Measurements from ENCODE around the gene MMP2. TPM values are rescaled to one million over a fixed set of nuclear protein-coding genes. Genes with fewer than 3 reads are reported as not detected.
A peak's percentile ranks its signal among the peaks of the same experiment; 100 is the strongest.

MMP2 gene
- total and polyA plus RNA-seq, 2 experiments from 2014 or later = 25.6 to 43.8 TPM

DNA sequence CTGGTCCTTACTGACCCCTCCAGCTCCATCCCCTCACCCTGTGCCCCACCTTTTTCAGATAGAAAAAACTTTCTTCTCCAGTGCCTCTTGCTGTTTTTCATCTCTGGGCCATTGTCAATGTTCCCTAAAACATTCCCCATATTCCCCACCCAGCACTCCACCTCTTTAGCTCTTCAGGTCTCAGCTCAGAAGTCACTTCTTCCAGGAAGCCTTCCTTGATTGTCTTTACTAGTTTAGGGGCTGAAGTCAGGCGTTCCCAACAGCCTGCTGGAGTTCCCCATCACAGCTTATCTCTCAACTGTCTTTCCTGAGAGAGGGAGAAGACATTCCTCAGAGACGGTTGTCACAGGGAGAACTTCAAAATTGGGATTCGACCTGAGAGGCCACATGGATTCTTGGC lies 1.3 kb upstream of the MMP2 start:
- H3K27me3 ChIP-seq (ENCODE audit: insufficient read depth) = peaks cover 66% of the 10 kb centered on the region
- peak overlapping the region; percentile 99; the same call in 1 of the 2 replicates for H3K4me2 ChIP-seq
- Mint-ChIP-seq H3K27me3 (ENCODE audit: insufficient read depth, low read depth, poor library complexity) (peaks cover 39% of the 10 kb centered on the region), H3K36me3 (ENCODE audit: low read depth) (no peaks in the 10 kb centered on the region), H3K9me3 (no peaks in the 10 kb centered on the region; the same call in 2 of the 3 replicates), H3K4me3 (no peak overlapping the region; the same call in 2 of the 3 replicates), H3K27ac (no peak overlapping the region), H3K4me1 (peaks cover 43% of the 10 kb centered on the region)
- no peak overlapping the region for H2AFZ ChIP-seq
- no peak overlapping the region for H3K27ac ChIP-seq (ENCODE audit: low read depth)
- no peaks in the 10 kb centered on the region for H3K36me3 ChIP-seq (ENCODE audit: insufficient read depth)
- no peak overlapping the region for H3K4me3 ChIP-seq
- TF ChIP-seq, protein P1, sequence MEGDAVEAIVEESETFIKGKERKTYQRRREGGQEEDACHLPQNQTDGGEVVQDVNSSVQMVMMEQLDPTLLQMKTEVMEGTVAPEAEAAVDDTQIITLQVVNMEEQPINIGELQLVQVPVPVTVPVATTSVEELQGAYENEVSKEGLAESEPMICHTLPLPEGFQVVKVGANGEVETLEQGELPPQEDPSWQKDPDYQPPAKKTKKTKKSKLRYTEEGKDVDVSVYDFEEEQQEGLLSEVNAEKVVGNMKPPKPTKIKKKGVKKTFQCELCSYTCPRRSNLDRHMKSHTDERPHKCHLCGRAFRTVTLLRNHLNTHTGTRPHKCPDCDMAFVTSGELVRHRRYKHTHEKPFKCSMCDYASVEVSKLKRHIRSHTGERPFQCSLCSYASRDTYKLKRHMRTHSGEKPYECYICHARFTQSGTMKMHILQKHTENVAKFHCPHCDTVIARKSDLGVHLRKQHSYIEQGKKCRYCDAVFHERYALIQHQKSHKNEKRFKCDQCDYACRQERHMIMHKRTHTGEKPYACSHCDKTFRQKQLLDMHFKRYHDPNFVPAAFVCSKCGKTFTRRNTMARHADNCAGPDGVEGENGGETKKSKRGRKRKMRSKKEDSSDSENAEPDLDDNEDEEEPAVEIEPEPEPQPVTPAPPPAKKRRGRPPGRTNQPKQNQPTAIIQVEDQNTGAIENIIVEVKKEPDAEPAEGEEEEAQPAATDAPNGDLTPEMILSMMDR (conservative IDR thresholded peaks at IDR 0.05; ENCODE audit: low read depth in 2 of 2) = no peak
- TF ChIP-seq STAT1 (IDR thresholded peaks at IDR 0.05; ENCODE audit: unreplicated experiment) (no peak), CREB1 (CRISPR knock-in tag; IDR thresholded peaks at IDR 0.05; ENCODE audit: low read depth) (no peak), EZH2phosphoT487 (IDR thresholded peaks at IDR 0.05; ENCODE audit: unreplicated experiment) (no peak)
- TF ChIP-seq, protein P2, sequence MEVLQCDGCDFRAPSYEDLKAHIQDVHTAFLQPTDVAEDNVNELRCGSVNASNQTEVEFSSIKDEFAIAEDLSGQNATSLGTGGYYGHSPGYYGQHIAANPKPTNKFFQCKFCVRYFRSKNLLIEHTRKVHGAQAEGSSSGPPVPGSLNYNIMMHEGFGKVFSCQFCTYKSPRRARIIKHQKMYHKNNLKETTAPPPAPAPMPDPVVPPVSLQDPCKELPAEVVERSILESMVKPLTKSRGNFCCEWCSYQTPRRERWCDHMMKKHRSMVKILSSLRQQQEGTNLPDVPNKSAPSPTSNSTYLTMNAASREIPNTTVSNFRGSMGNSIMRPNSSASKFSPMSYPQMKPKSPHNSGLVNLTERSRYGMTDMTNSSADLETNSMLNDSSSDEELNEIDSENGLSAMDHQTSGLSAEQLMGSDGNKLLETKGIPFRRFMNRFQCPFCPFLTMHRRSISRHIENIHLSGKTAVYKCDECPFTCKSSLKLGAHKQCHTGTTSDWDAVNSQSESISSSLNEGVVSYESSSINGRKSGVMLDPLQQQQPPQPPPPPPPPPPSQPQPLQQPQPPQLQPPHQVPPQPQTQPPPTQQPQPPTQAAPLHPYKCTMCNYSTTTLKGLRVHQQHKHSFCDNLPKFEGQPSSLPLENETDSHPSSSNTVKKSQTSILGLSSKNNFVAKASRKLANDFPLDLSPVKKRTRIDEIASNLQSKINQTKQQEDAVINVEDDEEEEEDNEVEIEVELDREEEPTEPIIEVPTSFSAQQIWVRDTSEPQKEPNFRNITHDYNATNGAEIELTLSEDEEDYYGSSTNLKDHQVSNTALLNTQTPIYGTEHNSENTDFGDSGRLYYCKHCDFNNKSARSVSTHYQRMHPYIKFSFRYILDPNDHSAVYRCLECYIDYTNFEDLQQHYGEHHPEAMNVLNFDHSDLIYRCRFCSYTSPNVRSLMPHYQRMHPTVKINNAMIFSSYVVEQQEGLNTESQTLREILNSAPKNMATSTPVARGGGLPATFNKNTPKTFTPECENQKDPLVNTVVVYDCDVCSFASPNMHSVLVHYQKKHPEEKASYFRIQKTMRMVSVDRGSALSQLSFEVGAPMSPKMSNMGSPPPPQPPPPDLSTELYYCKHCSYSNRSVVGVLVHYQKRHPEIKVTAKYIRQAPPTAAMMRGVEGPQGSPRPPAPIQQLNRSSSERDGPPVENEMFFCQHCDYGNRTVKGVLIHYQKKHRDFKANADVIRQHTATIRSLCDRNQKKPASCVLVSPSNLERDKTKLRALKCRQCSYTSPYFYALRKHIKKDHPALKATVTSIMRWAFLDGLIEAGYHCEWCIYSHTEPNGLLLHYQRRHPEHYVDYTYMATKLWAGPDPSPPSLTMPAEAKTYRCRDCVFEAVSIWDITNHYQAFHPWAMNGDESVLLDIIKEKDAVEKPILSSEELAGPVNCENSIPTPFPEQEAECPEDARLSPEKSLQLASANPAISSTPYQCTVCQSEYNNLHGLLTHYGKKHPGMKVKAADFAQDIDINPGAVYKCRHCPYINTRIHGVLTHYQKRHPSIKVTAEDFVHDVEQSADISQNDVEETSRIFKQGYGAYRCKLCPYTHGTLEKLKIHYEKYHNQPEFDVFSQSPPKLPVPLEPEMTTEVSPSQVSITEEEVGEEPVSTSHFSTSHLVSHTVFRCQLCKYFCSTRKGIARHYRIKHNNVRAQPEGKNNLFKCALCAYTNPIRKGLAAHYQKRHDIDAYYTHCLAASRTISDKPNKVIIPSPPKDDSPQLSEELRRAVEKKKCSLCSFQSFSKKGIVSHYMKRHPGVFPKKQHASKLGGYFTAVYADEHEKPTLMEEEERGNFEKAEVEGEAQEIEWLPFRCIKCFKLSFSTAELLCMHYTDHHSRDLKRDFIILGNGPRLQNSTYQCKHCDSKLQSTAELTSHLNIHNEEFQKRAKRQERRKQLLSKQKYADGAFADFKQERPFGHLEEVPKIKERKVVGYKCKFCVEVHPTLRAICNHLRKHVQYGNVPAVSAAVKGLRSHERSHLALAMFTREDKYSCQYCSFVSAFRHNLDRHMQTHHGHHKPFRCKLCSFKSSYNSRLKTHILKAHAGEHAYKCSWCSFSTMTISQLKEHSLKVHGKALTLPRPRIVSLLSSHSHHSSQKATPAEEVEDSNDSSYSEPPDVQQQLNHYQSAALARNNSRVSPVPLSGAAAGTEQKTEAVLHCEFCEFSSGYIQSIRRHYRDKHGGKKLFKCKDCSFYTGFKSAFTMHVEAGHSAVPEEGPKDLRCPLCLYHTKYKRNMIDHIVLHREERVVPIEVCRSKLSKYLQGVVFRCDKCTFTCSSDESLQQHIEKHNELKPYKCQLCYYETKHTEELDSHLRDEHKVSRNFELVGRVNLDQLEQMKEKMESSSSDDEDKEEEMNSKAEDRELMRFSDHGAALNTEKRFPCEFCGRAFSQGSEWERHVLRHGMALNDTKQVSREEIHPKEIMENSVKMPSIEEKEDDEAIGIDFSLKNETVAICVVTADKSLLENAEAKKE (CRISPR knock-in tag; IDR thresholded peaks at IDR 0.05) = no peak
- TF ChIP-seq, protein P3, sequence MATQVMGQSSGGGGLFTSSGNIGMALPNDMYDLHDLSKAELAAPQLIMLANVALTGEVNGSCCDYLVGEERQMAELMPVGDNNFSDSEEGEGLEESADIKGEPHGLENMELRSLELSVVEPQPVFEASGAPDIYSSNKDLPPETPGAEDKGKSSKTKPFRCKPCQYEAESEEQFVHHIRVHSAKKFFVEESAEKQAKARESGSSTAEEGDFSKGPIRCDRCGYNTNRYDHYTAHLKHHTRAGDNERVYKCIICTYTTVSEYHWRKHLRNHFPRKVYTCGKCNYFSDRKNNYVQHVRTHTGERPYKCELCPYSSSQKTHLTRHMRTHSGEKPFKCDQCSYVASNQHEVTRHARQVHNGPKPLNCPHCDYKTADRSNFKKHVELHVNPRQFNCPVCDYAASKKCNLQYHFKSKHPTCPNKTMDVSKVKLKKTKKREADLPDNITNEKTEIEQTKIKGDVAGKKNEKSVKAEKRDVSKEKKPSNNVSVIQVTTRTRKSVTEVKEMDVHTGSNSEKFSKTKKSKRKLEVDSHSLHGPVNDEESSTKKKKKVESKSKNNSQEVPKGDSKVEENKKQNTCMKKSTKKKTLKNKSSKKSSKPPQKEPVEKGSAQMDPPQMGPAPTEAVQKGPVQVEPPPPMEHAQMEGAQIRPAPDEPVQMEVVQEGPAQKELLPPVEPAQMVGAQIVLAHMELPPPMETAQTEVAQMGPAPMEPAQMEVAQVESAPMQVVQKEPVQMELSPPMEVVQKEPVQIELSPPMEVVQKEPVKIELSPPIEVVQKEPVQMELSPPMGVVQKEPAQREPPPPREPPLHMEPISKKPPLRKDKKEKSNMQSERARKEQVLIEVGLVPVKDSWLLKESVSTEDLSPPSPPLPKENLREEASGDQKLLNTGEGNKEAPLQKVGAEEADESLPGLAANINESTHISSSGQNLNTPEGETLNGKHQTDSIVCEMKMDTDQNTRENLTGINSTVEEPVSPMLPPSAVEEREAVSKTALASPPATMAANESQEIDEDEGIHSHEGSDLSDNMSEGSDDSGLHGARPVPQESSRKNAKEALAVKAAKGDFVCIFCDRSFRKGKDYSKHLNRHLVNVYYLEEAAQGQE (IDR thresholded peaks at IDR 0.05; ENCODE audit: unreplicated experiment) = no peak
- DNase-seq (ENCODE audit: low spot score) (no peak), ATAC-seq (no peak)
- H3F3A ChIP-seq (replicated peaks; ENCODE audit: low read depth) = 0 out of 2 replicates have a peak, but pooled peaks cover 3% of the 10 kb centered on the region
- H4K20me1 ChIP-seq (replicated peaks; ENCODE audit: insufficient read depth) = peaks cover 7% of the 10 kb centered on the region
- H3K9me2 ChIP-seq (ENCODE audit: insufficient read depth) = no peaks in the 10 kb centered on the region
- H3K4me1 ChIP-seq (ENCODE audit: insufficient read depth) = peaks cover 31% of the 10 kb centered on the region
- no peaks in the 10 kb centered on the region for H3K79me2 ChIP-seq (replicated peaks; ENCODE audit: insufficient read depth)

All from GM23338 (cell line).